Measurements from ENCODE around the gene GDAP2. TPM values are rescaled to one million over a fixed set of nuclear protein-coding genes. Genes with fewer than 3 reads are reported as not detected.

GDAP2 gene
- total and polyA plus RNA-seq, 2 donors (not counting 3 experiments of a cell fraction or from before 2014, with no cell fraction given): 4.5 to 21.5 TPM

DNA sequence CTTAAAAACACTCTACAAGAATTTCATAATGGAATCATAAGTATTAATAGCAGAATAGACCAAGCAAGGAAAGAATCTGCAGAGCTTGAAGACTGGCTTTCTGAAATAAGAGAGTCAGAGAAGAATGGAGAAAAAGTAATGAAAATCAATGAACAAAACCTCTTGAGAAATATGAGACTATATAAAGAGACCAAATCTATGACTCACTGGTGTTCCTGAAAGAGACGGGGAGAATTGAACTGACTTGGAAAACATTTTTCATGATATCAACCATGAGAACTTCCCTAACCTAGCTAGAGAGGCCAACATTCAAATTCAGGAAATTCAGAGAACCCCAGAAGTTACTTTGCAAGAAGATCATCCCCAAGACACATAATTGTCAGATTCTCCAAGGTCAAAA is 85.6 kb downstream of the GDAP2 start:
- CTCF ChIA-PET: interaction anchor here (0.9 to 1.1 kb wide), 2 partner anchors 10 to 309 kb away, joined by 3 to 4 read pairs; no protein-coding TSS in a partner anchor
- no peak overlapping the region for H2AFZ ChIP-seq (ENCODE audit: low read depth, low read length)
- no peaks in the 10 kb centered on the region for H3K27me3 ChIP-seq (ENCODE audit: control insufficient read depth in 2 of 2, insufficient read depth in 2 of 2, low read length in 2 of 2)
- H3K9me1 ChIP-seq (replicated peaks; ENCODE audit: control insufficient read depth, extremely low read depth, insufficient read depth, low read length): no peaks in the 10 kb centered on the region
- no peak overlapping the region for H3K4me3 ChIP-seq (replicated peaks in 1 of 3; ENCODE audit: insufficient read depth in 1 of 3, low read depth in 1 of 3, low read length in 3 of 3)
- no peak for DNase-seq (ENCODE audit: low read depth, low spot score)
- POLR2A ChIA-PET: no interaction called here
- FAIRE-seq: no peak
- no peak overlapping the region for H3K27ac ChIP-seq (ENCODE audit: insufficient read depth, low read depth, low read length)
- no TSS peak for BruUV-seq (replicated peaks)
- no peaks in the 10 kb centered on the region for H3K36me3 ChIP-seq (ENCODE audit: control insufficient read depth in 2 of 2, extremely low read depth in 1 of 2, insufficient read depth in 2 of 2, low read length in 2 of 2)
- H3K79me2 ChIP-seq (ENCODE audit: control insufficient read depth, insufficient read depth, low read length): no peaks in the 10 kb centered on the region
- H3K4me2 ChIP-seq (ENCODE audit: insufficient read depth, low read length): no peak overlapping the region
- H3K9me3 ChIP-seq (replicated peaks; ENCODE audit: control insufficient read depth, insufficient read depth, low read length): no peaks in the 10 kb centered on the region
- no peak for TF ChIP-seq GATA2 (IDR thresholded peaks at IDR 0.05; ENCODE audit: insufficient read depth, insufficient read length, low read depth, low read length)
- TF ChIP-seq POLR2A (IDR thresholded peaks at IDR 0.05; ENCODE audit: low read depth, low read length): no peak
- no peak for TF ChIP-seq EZH2 (IDR thresholded peaks at IDR 0.05; ENCODE audit: borderline replicate concordance, low read depth, low read length, severe bottlenecking)
- no peak for TF ChIP-seq POLR2AphosphoS5 (IDR thresholded peaks at IDR 0.05; ENCODE audit: insufficient read depth, low read depth, low read length)
- TF ChIP-seq MYC (IDR thresholded peaks at IDR 0.05; ENCODE audit: low read depth, low read length): no peak
- TF ChIP-seq MAX (IDR thresholded peaks at IDR 0.05; ENCODE audit: insufficient read depth, insufficient read length): no peak
- TF ChIP-seq CTCF (IDR thresholded peaks at IDR 0.05; ENCODE audit: extremely low read depth in 1 of 2, insufficient read depth in 1 of 2, low read depth in 1 of 2, low read length in 2 of 2): no peak
- no peak for TF ChIP-seq FOS (IDR thresholded peaks at IDR 0.05; ENCODE audit: borderline replicate concordance, insufficient read depth, low read length)
- TF ChIP-seq JUN (IDR thresholded peaks at IDR 0.05; ENCODE audit: borderline replicate concordance, insufficient read depth, insufficient read length, low read depth): no peak
- H3K9ac ChIP-seq (replicated peaks; ENCODE audit: extremely low read depth, insufficient read depth, low read length): no peak overlapping the region
- H3K4me1 ChIP-seq (ENCODE audit: control insufficient read depth, extremely low read depth, insufficient read depth, low read length): peaks cover 3% of the 10 kb centered on the region
- H4K20me1 ChIP-seq (replicated peaks; ENCODE audit: control insufficient read depth, extremely low read depth, insufficient read depth, low read length): no peaks in the 10 kb centered on the region
- intact Hi-C loops (cut with micrococcal nuclease): no loop called here
- dilution Hi-C loops (cut with MboI; ENCODE audit: extremely low pct_ligation_motif_present, low sequenced_read_pairs): no loop called here

Measured in endothelial cell of umbilical vein (primary cell).